ENCODE results near the gene TFF1. TPM values are rescaled to one million over a fixed set of nuclear protein-coding genes. Genes with fewer than 3 reads are reported as not detected.

TFF1 gene
- total and polyA plus RNA-seq, 2 of the 4 experiments (the other 2 are of a cell fraction): not detected

GRCh38 chr21:42405064-42406013 lies 39.0 kb upstream of the TFF1 start:
- no peaks in the 10 kb centered on the region for H4K20me1 ChIP-seq (ENCODE audit: insufficient read depth, low read length)
- no peak for TF ChIP-seq RCOR1 (IDR thresholded peaks at IDR 0.05; ENCODE audit: insufficient replicate concordance, low read length)
- no peak for TF ChIP-seq USF2 (IDR thresholded peaks at IDR 0.05; ENCODE audit: low read depth, low read length)
- TF ChIP-seq SMC3 (IDR thresholded peaks at IDR 0.05; ENCODE audit: low read depth, low read length): no peak
- TF ChIP-seq RFX5 (IDR thresholded peaks at IDR 0.05; ENCODE audit: low read depth, low read length): no peak
- no peak for TF ChIP-seq POLR2A (IDR thresholded peaks at IDR 0.05; ENCODE audit: low read depth, low read length)
- no peak for TF ChIP-seq CHD1 (IDR thresholded peaks at IDR 0.05; ENCODE audit: low read depth, low read length)
- no peak for TF ChIP-seq MAZ (IDR thresholded peaks at IDR 0.05; ENCODE audit: borderline replicate concordance, low read depth, low read length)
- no peak for TF ChIP-seq NFE2L2 (IDR thresholded peaks at IDR 0.05; ENCODE audit: low read depth, low read length)
- no peak for TF ChIP-seq BHLHE40 (IDR thresholded peaks at IDR 0.05; ENCODE audit: low read depth, low read length)
- TF ChIP-seq ELK1 (IDR thresholded peaks at IDR 0.05; ENCODE audit: borderline replicate concordance, low read depth, low read length): no peak
- no peak for TF ChIP-seq FOS (IDR thresholded peaks at IDR 0.05; ENCODE audit: low read depth, low read length)
- TF ChIP-seq RAD21 (IDR thresholded peaks at IDR 0.05; ENCODE audit: low read length): no peak
- TF ChIP-seq MXI1 (IDR thresholded peaks at IDR 0.05; ENCODE audit: borderline replicate concordance, low read depth, low read length): no peak
- no peak for TF ChIP-seq MAFK (IDR thresholded peaks at IDR 0.05; ENCODE audit: low read depth, low read length)
- TF ChIP-seq CTCF (conservative IDR thresholded peaks at IDR 0.05; ENCODE audit: low read depth, low read length): no peak

More at GRCh38 chr21:42405064-42406013, 39.0 kb upstream of the TFF1 start:
- Histone ChIP-seq H3K27me3 (ENCODE audit: control insufficient read depth, insufficient read depth, low read length) (peaks cover 8% of the 10 kb centered on the region; the same call in 1 of the 2 replicates), H2BK5ac (ENCODE audit: low read depth, low read length, poor library complexity, severe bottlenecking) (no peak overlapping the region), H2BK20ac (ENCODE audit: low read depth, low read length) (no peak overlapping the region), H3K4ac (ENCODE audit: low read depth, low read length) (no peak overlapping the region), H3K18ac (ENCODE audit: low read depth, low read length) (no peak overlapping the region), H3K14ac (replicated peaks; ENCODE audit: low read depth, low read length) (no peak overlapping the region), H3K36me3 (ENCODE audit: control insufficient read depth, insufficient read depth, low read length) (no peaks in the 10 kb centered on the region), H3K4me1 (ENCODE audit: control insufficient read depth, insufficient read depth, low read length) (no peaks in the 10 kb centered on the region), H3K23ac (ENCODE audit: low read depth, low read length) (no peak overlapping the region), H2BK15ac (ENCODE audit: low read depth, low read length) (no peak overlapping the region), H3K56ac (ENCODE audit: extremely low read depth, insufficient read depth, low read length) (no peak overlapping the region), H3K4me3 (ENCODE audit: insufficient read depth, low read depth, low read length) (no peak overlapping the region), H2AFZ (replicated peaks; ENCODE audit: low read length, poor library complexity) (no peak overlapping the region), H2BK120ac (ENCODE audit: low read depth, low read length) (no peak overlapping the region), H4K91ac (ENCODE audit: insufficient read depth, low read depth, low read length) (no peak overlapping the region), H3K9me1 (ENCODE audit: insufficient read depth, low read length) (no peaks in the 10 kb centered on the region), H4K8ac (ENCODE audit: low read depth in 2 of 2, low read length in 2 of 2) (no peak overlapping the region), H3K9me3 (ENCODE audit: control insufficient read depth, insufficient read depth, low read length) (no peaks in the 10 kb centered on the region), H3K4me2 (ENCODE audit: low read depth, low read length) (no peak overlapping the region), H2AK9ac (replicated peaks; ENCODE audit: low read depth, low read length, poor library complexity) (no peak overlapping the region), H2AK5ac (ENCODE audit: low read depth, low read length) (no peak overlapping the region), H4K5ac (ENCODE audit: low read depth, low read length) (no peak overlapping the region), H3K27ac (ENCODE audit: insufficient read depth, low read length) (no peak overlapping the region), H3K79me1 (ENCODE audit: low read depth in 1 of 2, low read length in 2 of 2) (no peaks in the 10 kb centered on the region), H3K9ac (ENCODE audit: low read depth, low read length) (no peak overlapping the region)
- ATAC-seq (ENCODE audit: low read depth) (no peak), DNase-seq (no peak)
- ChIA-PET CTCF (no interaction called here), POLR2A (ENCODE audit: unreplicated experiment) (no interaction called here)
- 79% methylated on average over 8 of the region's 23 CpGs; no CpG with 5 or more reads in 1 of the 2 experiments for WGBS, 2 experiments (ENCODE audit: extremely low coverage in 2 of 2, insufficient read length in 1 of 2)
- in situ Hi-C loops (cut with MboI; ENCODE audit: low sequenced_read_pairs): no loop called here
- dilution Hi-C loops (cut with HindIII; ENCODE audit: low sequenced_read_pairs, unreplicated experiment): no loop called here
- intact Hi-C loops (cut with micrococcal nuclease): no loop called here
- BruUV-seq (replicated peaks): no TSS peak
